ENCODE results near the gene C9orf43.
"Not testable (repeated sequence)": the region's sequence is repeated elsewhere in the genome, so short reads cannot be mapped to it uniquely, and the experiment has no call there.

Gene C9orf43

DNA sequence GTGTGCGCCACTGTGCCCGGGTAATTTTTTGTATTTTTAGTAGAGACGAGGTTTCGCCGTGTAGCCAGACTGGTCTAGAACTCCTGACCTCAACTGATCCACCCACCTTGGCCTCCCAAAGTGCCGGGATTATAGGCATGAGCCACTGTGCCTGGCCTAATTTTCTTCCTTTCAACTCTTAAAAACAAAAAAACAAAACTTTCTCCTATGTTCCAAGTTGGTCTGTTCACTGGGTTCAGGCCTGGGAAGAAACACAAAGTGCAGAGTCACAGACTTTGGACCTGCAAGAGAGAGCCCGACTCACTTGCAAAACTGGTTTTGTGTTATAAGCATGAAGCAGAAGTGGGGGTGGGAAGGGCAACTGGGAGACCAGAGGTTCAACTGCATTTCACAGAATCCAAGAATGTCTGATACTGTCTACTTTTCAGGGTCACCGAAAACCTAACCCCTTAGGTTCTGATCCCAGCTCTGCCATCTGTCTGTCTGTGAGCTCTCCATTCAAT, 28.6 kb upstream of the C9orf43 start:
- DNase-seq, result no peak

DNA sequence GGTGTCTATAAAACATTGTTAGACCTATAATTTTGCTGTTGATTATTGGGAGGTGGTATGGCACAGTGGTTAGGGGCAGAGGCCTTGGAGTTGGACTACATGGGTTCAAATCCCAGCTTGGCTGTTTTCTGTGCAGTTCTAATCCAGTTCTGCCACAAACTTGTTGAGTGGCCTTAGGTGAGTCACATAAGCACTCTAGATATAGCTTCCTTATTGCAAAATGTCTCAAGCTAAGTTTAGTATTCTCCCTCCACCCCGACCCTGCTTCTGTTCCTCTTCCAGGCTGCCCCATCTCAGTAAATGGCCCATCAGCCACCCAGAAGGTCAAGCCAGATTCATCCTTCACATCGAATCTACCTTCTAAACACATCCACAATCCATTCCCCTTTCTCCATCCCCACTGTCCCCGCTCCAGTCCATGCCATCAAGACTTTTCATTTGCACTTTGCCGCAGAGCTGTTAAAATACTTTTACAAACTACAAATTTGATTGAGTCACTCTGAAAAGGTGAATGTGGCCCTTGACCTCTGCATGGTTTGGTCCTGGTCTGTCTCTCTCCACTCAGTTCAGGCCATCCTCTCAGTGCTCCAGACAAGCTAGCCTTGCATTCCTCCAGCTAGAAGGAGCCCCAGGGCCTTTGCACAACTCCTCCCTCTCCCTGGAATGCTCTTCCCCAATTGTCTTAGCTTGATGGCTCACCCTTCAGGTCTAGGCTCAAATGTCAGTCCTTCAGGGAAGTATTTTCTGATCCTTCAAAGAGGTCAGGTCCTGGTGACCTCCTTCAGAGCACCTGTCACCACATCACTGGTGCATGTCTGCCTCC, 23.8 kb upstream of the C9orf43 start:
- no peak for DNase-seq

DNA sequence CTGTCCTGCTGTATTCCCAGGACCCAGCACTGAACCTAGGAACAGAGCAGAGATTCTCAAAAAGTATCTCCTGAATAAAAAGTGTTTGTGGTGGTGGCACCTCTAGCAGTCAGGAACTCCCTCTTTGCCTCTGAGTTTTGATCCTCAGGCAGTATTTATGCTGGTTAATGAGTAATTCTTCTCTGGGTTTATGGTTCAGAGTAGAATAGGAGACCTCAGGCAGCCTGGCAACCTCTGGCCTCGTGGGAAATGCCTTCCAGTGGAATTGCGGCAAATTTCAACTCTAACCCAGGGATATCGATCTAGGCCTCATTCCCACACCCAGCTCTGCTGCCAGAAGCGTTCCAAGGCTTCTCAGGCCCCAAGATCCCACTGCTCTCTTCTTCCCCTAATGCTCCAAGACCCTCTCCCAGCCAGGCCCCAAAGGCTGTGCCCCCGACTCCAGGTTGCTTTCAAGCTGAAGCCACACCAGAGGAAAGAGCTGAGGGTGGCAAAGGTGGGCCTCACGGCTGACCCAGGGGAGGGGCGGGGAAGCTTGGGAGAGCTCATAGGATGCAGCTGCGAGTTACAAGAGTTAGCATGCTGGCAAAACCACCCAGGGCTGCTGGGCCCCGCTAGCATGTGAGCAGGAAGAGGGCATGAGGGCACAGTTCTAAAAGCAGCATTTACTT, 22.9 kb upstream of the C9orf43 start:
- no peak for DNase-seq

DNA sequence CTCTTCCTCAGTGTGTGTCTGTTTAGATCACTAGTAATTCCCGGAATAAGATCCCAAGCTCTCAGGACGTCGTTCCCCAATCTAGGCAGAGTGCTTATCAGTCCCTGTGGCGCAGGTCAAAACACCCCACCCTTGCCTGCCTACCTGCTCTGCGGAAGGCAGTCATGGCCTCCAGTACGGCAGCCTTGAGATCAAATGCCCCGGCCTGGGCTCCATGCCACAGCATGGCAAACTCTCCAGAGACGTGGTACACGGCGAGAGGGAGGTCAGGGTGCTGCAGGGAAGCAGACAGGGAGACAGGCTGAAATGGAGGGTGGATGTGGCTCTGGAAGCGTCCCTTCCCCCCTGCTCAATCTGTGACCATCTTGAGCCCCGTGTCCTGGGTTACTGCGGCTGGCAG, 21.7 kb upstream of the C9orf43 start:
- no peak for DNase-seq

DNA sequence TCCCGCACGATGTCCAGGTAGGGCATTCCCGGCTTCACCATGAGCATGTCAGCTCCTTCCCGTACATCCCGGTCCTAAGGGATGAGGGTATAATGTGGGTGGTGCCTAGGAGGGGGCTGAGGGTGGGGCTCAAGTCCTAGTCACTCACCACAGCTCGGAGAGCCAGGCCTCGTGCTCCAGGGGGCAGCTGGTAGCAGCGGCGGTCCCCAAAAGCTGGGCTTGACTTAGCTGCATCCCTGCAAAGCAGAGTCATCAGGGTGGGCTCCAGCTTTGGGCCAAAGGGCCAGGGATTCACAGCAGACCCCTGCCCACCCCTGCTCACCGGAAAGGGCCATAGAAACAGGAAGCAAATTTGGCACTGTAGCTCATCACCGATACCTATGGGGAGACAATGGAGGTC, 21.1 kb upstream of the C9orf43 start:
- no peak for DNase-seq

DNA sequence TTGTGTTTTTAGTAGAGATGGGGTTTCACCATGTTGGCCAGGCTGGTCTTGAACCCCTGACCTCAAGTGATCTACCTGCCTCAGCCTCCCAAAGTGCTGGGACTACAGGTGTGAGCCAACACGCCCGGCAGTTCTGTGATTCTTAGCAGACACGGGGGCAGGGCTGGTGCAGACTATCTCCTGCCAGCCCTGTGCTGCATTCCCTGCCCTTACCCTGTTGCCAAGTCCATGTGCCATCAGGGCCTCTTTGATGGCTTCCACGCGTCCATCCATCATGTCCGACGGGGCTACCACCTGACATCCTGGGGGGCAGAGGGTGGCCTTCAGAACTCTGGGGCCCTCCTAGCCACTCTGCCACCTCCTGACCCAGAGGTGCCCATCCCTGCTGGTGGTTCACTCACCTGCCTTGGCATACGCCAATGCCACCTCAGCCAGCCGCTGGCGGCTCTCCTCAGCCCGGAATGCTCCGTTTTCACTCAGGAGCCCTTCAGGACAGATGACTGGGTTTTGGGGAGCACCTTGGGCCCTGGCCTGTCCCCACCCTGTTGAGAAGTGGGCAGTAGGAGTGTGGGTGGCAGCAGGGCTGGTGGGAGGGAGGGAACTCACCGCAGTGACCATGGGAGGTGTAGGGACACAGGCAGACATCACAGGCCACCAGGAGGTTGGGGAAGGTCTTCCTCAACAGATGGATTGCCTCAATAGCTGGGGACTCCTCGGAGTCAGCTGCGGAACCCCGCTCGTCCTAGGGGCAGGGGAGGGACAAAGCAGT, 20.2 kb upstream of the C9orf43 start:
- no peak for DNase-seq

DNA sequence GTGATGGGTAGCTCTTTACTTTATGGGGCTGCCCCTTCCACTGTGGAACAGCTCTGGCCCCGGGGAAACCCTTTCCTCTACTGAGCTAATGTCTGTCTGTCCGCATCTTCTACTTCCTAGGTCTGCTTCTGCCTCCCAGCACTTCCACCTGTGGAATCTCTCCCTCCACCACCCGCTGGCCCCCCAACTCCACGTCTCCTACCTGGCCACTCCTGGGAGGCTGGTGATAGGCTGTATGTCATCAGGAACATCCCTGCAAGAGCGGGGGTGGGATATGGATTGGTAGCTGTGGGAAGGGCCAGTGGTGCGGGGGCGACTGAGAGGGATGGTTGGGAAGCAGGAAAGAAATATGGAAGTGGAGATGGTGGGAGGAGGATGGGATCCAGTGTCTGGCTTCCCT, 18.6 kb upstream of the C9orf43 start:
- DNase-seq, result no peak

DNA sequence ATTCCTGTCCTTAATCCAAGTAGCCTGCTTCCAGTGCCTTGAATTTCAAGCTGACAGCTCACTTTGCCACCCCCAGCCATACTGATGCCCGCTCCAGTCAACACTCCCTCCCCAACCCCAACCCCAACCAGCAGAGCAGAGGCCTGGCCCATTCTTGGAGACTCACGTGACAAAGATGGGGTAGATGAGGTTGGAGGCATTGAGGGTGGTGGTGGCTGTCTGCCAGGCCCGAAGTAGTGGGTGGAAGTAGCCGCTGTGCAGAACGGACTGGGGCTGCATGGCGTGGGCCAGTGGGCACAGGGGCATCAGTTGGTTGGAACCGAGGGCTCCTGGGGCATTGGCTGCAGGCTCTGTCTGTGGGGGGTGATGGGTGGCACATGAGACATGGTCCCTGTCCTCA, 17.3 kb upstream of the C9orf43 start:
- no peak for DNase-seq

DNA sequence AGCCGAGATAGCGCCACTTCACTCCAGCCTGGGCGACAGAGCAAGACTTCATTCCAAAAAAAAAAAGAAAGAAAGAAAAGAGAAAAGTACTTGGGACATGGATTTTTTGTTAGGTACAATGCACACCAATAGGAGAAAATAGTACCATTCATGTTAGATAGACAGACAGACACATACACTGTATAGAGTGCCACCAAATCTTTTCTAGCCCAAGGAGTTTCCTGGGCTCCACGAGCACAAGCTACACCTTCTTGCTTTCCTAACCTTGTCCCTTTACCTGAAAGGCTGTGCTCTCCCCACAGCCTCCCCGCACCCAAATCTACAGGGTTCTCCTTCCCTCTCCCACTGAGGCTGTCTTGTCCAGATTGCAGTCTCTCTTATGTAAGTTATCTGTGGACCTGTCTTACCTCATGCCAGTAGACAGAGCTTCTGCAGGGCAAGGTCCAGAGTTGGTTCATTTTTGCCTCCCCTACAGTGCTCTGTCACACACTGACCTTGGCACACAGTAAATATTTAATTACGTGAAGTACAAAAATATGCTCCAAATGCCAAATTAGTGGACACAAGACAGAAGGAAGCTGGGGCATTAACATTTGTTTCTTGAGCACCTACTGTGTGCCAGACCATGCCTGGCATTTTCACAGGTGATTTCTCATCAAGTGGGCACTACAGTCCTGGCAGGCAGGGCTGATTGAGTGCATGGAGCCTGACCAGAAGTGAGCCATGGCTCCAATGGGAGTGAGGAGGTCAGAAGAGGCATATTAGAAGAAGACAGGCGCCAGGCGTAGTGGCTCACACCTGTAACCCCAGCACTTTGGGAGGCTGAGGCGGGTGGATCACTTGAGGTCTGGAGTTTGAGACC, 15.3 kb upstream of the C9orf43 start:
- no peak for DNase-seq

DNA sequence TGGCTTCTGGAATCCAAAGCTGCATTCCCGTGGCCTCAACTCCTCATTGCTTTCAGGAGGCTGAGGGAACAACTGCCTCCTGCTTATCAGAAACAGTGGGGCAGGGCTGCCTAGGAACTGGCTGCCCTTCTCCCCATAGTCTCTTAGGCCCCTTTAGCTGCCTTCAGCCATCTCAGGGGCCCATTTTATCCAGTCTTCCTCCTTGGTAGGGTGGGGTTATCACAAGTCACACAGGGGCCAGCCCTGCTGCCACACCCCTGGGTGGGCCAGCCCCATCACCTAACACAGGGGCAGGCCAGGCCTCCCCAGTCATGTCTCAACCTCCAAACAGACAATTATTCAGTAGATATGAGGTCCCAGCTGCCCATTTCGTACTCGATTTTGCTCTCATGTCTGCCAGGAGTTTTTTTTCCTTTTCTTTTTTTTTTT, 13.3 kb upstream of the C9orf43 start:
- DNase-seq, result no peak

DNA sequence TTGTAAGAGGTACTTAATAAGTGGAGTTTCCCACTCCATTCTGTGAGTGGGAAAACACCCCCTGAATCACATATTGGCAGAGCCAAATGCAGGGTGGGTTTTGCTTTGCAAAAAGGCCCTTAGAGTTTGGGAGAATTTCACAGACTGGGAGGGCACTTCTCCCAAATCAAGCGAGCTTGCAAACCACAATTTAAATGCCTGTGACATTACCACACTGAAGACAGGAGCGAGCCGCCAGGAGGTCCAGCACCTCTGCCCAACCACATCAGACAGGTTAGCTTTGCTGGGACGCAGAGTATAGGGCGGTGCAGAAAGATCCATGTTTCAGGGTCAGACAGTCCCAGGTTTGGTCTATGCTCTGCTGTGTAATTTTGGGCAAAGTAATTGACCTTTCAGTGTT, 11.8 kb upstream of the C9orf43 start:
- DNase-seq, result no peak

DNA sequence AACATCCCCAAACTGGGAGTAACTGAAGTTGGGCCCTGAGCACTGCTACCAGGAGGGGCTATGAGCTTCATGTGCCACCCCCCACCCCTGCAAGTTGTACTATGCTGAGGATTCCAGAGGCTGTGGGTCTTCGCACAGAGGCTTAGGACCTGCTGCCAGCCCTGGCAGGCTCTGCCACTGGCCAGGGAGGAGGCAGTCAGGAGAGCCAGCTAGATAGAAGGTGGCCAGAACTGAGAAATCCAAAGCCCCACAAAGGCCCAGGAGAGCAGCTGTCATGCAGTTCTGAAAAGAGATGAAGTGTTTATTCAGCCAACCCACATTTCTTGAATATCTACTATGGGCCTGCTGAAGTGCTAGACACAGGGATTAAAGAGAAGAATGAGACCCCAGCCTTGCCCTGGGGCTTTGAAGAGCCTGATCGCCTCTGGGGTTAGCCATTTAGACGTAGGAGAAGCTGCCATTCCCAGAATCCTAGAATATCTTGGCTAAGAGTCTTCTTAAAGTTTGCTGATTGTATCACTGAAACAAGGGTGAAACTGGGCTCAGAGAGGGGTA, 10.8 kb upstream of the C9orf43 start:
- DNase-seq, result no peak

DNA sequence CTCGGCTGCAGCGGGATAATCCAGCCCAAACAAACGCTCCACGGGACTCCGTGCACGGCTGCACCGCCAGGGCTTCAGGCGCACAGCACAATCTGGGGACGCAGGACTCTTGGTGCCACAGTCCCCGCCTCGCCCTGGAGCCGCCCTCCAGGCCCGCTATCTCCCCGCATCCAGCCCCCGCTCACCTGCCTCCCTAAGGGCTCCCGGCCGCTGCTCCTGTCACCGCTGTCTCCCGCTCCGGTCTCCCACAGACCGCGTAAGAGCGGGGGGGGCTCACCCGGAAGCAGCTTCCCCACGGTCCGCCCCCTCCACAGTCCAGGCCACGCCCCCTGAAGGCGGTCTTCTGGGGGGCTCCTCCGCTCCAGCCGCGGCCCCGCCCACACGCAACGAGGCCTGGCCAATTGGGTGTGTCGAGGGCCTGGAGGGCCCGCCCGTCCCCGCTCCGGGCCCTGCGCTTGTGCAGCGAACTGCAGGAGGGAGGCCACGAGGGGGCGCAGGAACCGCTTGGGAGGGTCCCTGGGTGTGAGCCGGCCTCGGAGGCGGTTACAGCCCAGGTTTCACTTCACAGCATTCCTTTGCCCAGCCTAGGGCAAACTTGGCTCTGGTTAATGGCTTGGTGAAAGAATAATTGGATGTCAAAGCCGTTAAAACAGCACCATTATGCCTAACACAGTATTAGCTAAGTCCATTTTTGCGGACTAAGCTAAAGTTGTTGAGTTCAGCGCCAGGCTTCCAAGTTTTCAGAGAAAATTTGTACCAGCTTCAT, 9.3 kb upstream of the C9orf43 start, which contains the start of gene ALAD:
ALAD (minus strand) TSS at position 258 of the 766 bp plus-strand sequence. CDS start 7,725 bp downstream, outside the sequence.
- DNase-seq, result peak; percentile 99

DNA sequence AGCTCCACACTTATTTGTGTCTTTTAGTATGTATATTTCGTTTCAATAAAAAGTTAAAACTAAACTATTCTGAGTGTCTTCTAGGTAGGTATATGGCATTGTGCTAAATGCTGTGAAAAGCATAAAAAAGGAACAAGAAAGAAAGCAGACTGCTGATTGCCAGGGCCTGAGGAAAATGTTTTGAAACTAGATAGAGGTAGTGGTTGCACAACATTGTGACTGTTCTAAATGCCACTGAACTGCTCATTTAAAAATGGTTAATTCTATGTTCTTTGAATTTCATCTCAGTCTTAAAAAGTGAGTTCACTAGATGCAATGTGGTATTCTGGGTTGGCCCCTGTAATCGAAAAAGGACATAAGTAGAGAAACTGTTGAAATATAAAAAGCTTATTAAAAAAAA, 6.9 kb upstream of the C9orf43 start:
- DNase-seq, result no peak

DNA sequence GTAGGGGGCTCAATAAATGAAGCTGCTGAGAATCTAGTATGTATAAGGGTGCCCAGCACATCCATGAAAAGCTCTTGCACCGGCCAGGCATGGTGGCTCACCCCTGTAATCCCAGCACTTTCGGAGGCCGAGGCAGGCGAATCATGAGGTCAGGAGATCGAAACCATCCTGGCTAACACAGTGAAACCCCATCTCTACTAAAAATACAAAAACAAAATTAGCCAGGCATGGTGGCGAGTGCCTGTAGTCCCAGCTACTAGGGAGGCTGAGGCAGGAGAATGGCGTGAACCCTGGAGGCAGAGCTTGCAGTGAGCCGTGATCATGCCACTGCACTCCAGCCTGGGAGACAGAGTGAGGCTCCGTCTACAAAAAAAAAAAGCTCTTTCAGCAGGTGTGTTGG, 4.2 kb upstream of the C9orf43 start:
- DNase-seq, result not testable (repeated sequence)

DNA sequence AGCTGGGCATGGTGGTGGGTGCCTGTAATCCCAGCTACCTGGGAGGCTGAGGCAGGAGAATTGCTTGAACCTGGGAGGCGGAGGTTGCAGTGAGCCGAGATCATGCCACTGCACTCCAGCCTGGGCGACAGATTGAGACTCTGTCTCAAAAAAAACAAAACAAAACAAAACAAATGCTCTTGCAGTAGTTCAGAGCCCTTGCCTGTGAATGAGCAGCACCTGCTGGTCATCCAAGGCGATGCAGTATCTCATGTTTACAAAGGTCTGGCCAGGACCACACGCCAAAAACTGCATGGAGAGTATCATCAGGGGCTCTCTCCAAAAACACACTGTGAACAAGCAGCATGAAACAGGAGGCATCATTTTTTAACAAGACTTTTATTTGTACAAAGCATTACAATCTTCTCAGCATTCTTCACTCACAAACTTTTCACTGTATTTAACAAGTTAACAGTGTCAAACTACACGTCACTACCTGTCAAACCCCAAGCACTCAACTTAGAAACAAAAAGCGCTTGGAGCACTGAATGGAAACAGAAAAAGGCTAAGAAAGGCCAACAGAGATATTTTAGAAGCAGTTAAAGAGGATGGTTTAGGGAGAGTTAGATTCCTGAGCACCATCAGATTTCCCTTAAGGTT, 3.6 kb upstream of the C9orf43 start:
- not testable (repeated sequence) for DNase-seq

DNA sequence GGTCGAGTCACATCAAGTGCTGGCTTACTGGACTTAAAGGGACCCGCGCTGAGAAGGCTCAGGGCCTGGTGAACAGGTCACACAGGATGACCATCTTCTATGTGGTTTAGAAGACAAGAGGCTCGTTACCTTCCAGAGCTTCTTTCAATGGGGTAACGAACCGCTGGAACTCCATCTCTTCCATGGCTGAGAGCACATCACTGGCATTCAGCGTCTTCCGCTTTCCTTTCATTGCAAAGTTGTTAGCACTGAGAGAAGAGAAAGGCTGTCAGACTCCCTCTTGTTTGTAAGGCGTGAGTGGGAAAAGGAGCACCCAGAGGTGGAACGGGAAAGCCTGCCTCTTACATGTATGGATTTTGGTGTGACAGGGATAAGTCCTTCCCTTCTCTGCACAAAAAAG, 1.1 kb upstream of the C9orf43 start:
- no peak for DNase-seq

DNA sequence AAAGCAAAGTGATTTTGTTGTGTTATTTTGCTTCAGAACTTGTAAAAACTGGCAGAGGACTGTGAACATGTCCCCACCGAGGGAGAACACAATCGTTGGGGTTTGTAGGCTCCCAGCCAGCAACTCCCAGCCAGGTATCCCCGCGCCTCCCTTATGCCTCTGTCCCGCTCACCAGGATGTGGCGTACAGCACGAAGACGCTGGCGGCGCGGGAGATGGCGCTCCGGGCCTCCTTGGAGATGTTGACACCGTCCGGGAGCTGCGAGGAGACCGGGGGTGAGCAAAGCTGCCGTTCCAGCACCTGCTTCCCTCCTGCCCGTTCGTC, 702 bp upstream of the C9orf43 start:
- DNase-seq, result no peak

DNA sequence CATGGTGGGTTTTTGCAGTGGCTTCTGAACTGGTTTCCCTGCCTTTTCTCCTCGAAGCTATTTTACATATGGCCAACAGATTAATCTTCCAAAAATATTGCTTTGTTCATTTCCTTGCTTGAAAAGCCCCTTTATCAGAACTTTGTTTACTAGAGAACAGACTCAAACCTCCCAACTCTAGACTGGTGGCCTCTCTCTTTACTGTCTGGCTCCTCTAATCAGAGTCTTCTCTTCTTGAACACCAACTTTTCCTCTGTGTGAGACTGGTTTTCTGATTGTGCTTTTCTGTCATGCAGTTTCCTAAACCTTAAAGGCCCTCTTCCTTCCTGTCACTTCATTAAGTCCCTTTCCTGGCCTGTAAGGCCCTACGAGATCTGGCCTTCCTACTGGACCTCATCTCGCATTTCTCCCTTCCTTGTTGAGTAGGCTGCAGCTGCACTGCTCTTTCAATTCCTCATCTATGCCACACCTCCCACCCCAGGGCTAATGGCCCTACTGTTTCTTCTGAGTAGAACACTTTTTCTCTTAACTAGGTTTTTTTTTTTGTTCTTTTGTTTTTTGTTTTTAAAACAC, 5.7 kb downstream of the C9orf43 start:
- DNase-seq, result no peak

DNA sequence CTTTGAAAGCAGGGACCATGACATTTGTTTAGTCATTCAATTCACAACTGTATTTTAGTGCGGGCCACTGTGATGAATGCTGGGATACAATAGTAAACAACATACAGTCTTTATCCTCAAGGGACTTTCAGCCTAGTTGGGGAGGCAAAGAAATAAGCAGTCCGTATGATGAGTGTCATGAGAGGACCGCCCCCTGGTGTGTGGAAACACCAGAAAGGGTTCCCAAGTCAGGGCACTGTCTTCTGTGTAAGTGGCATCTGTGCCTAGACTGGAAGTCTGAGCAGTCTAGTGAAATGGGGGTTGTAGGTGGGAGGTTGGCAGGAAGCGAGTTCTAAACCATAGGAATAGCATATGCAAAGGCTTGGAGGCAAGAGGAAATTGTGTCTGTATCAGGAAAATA, 6.8 kb downstream of the C9orf43 start:
- DNase-seq, result no peak

DNA sequence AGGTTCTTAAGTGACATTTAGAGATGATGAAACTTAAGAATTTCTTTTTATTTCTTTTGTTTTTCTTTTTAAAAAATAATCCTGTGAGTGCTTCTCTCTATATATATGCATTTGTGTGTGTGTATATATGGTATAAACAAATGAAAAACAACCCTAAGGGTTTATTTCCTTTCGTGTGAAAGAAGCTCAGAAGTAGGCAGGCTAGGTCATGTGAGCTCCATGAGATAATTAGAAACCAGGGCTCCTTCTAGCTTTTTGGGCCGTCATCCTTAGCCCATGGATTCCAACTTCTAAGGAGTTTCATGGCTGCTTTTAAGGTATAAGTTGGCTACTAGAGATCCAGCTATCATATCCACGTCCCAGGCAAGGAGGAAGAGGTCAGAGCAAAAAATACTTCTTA, 11.2 kb downstream of the C9orf43 start:
- DNase-seq, result no peak
